Measurements from ENCODE around the gene RFX4.

The RFX4 gene

DNA sequence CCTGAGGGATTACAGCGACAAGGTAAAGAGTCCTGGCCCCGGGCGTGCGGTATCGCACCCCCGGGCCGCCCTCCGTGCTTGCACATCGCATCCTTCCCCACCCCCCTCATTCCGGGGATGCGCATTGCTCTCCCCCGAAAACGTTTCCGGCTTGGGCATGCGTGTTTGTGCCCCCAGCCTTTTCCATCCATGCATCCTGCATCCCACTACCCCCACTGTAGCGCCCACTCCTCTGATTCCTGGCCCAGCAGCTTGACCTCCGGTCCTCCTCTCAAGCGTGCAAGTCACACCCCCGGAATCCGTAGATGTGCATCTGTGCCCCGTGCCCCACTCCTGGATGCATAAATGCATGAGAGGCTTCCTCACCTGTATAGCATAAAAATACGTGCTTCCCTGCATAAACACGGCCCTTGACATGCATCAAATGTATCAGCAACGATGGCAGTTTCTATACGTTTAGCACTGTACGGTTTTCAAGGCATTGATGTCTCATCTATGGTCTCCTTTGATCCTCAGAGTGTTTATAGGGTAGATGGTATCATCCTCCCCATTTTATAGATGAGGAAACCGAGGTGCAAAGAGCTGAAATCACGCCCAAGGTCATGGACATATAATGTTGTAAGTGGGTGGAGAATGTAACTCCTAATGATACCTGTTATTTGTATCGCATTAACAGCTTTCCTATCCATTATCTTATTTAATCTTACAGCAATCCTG, 192.2 kb downstream of the RFX4 start:
- H3K4me3 ChIP-seq (ENCODE audit: low read depth in 1 of 2, low read length in 2 of 2): peak overlapping the region; percentile 46 to 85; a peak in 3 of 4 replicates
- H2AFZ ChIP-seq (ENCODE audit: low read depth, low read length): peak overlapping the region; percentile 98
- TF ChIP-seq, protein P1, sequence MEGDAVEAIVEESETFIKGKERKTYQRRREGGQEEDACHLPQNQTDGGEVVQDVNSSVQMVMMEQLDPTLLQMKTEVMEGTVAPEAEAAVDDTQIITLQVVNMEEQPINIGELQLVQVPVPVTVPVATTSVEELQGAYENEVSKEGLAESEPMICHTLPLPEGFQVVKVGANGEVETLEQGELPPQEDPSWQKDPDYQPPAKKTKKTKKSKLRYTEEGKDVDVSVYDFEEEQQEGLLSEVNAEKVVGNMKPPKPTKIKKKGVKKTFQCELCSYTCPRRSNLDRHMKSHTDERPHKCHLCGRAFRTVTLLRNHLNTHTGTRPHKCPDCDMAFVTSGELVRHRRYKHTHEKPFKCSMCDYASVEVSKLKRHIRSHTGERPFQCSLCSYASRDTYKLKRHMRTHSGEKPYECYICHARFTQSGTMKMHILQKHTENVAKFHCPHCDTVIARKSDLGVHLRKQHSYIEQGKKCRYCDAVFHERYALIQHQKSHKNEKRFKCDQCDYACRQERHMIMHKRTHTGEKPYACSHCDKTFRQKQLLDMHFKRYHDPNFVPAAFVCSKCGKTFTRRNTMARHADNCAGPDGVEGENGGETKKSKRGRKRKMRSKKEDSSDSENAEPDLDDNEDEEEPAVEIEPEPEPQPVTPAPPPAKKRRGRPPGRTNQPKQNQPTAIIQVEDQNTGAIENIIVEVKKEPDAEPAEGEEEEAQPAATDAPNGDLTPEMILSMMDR (IDR thresholded peaks at IDR 0.05; ENCODE audit: borderline replicate concordance, extremely low read depth, low read length, poor library complexity, severe bottlenecking): no peak
- no peak for TF ChIP-seq EZH2 (IDR thresholded peaks at IDR 0.05; ENCODE audit: borderline replicate concordance, low read depth, low read length, severe bottlenecking)
- no peaks in the 10 kb centered on the region for H3K9me3 ChIP-seq (ENCODE audit: insufficient read depth, low read length, severe bottlenecking)
- DNase-seq: peak; percentile 54
- peak overlapping the region; percentile 96 for H3K27ac ChIP-seq (ENCODE audit: low read length)
- peaks cover 56% of the 10 kb centered on the region for H3K79me2 ChIP-seq (ENCODE audit: insufficient read depth, low read length)
- H3K4me1 ChIP-seq (ENCODE audit: insufficient read depth, low read length): peaks cover 37% of the 10 kb centered on the region
- peaks cover 8% of the 10 kb centered on the region; the same call in 1 of the 2 replicates for H3K36me3 ChIP-seq (ENCODE audit: insufficient read depth, low read length)
- peak overlapping the region; percentile 61 for H3K9ac ChIP-seq (ENCODE audit: low read depth, low read length)
- H4K20me1 ChIP-seq (ENCODE audit: insufficient read depth, low read length): peaks cover 6% of the 10 kb centered on the region
- no peaks in the 10 kb centered on the region for H3K27me3 ChIP-seq (ENCODE audit: insufficient read depth, low read length, poor library complexity)
- H3K4me2 ChIP-seq (ENCODE audit: insufficient read depth, low read length): peak overlapping the region; percentile 76
- ATAC-seq (ENCODE audit: insufficient read depth, low read depth): peak; percentile 31

DNA sequence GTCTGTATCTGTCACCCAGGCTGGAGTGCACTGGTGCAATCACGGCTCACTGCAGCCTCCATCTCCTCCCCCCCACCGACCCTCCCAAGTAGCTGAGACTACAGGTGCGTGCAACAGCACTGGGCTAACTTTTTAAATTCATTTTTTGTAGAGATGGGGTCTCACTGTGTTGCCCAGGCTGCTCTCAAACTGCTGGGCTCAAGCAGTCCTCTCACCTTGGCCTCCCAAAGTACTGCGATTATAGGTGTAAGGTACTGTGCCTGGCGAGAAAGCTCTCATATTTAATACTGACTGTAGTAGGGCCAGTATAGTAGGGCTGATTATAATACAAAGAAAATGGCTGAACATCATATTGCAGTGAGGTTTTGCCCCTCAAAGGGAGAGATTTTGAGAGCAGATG, 194.1 kb downstream of the RFX4 start:
- Histone ChIP-seq H3K4me3 (ENCODE audit: low read depth in 1 of 2, low read length in 2 of 2) (peak overlapping the region in 1 of 2 experiments; percentile 17; a peak in 2 of 4 replicates), H3K27ac (ENCODE audit: low read length) (no peak overlapping the region), H3K9ac (ENCODE audit: low read depth, low read length) (no peak overlapping the region), H3K4me1 (ENCODE audit: insufficient read depth, low read length) (peaks cover 37% of the 10 kb centered on the region), H3K79me2 (ENCODE audit: insufficient read depth, low read length) (peaks cover 75% of the 10 kb centered on the region), H3K9me3 (ENCODE audit: insufficient read depth, low read length, severe bottlenecking) (no peaks in the 10 kb centered on the region), H3K4me2 (ENCODE audit: insufficient read depth, low read length) (peak overlapping the region; percentile 76; the same call in 1 of the 2 replicates), H3K36me3 (ENCODE audit: insufficient read depth, low read length) (peaks cover 8% of the 10 kb centered on the region; the same call in 1 of the 2 replicates), H3K27me3 (ENCODE audit: insufficient read depth, low read length, poor library complexity) (no peaks in the 10 kb centered on the region), H2AFZ (ENCODE audit: low read depth, low read length) (no peak overlapping the region), H4K20me1 (ENCODE audit: insufficient read depth, low read length) (peaks cover 10% of the 10 kb centered on the region)
- ATAC-seq (ENCODE audit: insufficient read depth, low read depth): no peak
- no peak for TF ChIP-seq EZH2 (IDR thresholded peaks at IDR 0.05; ENCODE audit: borderline replicate concordance, low read depth, low read length, severe bottlenecking)
- TF ChIP-seq, protein P1 (IDR thresholded peaks at IDR 0.05; ENCODE audit: borderline replicate concordance, extremely low read depth, low read length, poor library complexity, severe bottlenecking): no peak
- no peak for DNase-seq

DNA sequence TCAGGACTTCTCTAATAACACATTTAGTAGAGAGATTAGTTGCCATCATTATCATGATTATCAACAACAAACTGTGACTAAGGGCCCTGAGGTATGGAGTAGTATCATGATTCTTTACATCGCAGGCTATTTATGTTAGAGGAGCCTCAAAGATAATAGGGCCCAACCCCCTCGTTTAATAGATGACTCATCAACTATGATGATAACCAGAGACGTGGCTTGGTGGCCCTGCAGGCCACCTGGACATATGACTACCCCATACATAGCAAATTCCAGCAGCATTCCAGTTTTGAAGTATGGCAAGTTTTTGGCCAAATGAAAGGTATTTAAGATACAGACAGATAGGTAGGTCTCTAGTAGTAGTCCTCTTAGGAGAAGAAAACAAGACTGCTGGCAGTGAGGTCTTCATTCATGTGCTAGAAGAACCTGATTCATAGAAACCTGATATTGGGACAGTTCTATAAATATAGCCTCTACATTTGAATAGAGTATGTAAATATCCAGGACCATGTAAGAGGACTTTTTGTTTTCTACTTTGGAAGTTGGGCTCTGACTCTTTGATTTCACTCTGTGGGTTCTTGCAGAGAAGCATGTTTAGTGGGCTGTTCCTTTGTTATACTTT, 197.3 kb downstream of the RFX4 start:
- Histone ChIP-seq H3K36me3 (ENCODE audit: insufficient read depth, low read length) (peaks cover 32% of the 10 kb centered on the region), H3K4me2 (ENCODE audit: insufficient read depth, low read length) (no peak overlapping the region; the same call in 1 of the 2 replicates), H2AFZ (ENCODE audit: low read depth, low read length) (no peak overlapping the region), H3K4me3 (ENCODE audit: low read depth in 1 of 2, low read length in 2 of 2) (no peak overlapping the region), H3K9me3 (ENCODE audit: insufficient read depth, low read length, severe bottlenecking) (no peaks in the 10 kb centered on the region), H3K27me3 (ENCODE audit: insufficient read depth, low read length, poor library complexity) (no peaks in the 10 kb centered on the region), H3K79me2 (ENCODE audit: insufficient read depth, low read length) (peaks cover 100% of the 10 kb centered on the region), H3K4me1 (ENCODE audit: insufficient read depth, low read length) (peaks cover 26% of the 10 kb centered on the region), H4K20me1 (ENCODE audit: insufficient read depth, low read length) (peaks cover 21% of the 10 kb centered on the region), H3K9ac (ENCODE audit: low read depth, low read length) (no peak overlapping the region), H3K27ac (ENCODE audit: low read length) (no peak overlapping the region)
- no peak for TF ChIP-seq EZH2 (IDR thresholded peaks at IDR 0.05; ENCODE audit: borderline replicate concordance, low read depth, low read length, severe bottlenecking)
- TF ChIP-seq, protein P1 (IDR thresholded peaks at IDR 0.05; ENCODE audit: borderline replicate concordance, extremely low read depth, low read length, poor library complexity, severe bottlenecking): no peak
- ATAC-seq (ENCODE audit: insufficient read depth, low read depth): no peak
- no peak for DNase-seq
